Endothelial cell of umbilical vein (primary cell): ENCODE measurements around the gene NPAS1.

Experiments
- CTCF ChIP-seq, 2 donors: IDR thresholded peaks; 1 replicate in 1 of 2; 2 replicates in 1 of 2; pipeline ENCODE4 v1.5.1; 2011; ENCODE audit warnings: low read length in 2 of 2, mild to moderate bottlenecking in 2 of 2, moderate library complexity in 2 of 2, control low read depth in 1 of 2, inconsistent platforms in 1 of 2, low read depth in 1 of 2; ENCODE audit not compliant: insufficient read depth in 1 of 2; ENCODE audit errors: extremely low read depth in 1 of 2
- EZH2 ChIP-seq: IDR thresholded peaks from 2 replicates; pipeline ENCODE4 v1.6.1; 2012; ENCODE audit warnings: borderline replicate concordance, low read depth, mild to moderate bottlenecking, moderate library complexity, low read length, inconsistent platforms; ENCODE audit not compliant: severe bottlenecking
- FOS ChIP-seq: IDR thresholded peaks from 2 replicates; pipeline ENCODE4 v1.6.1; 2011; ENCODE audit warnings: mild to moderate bottlenecking, low read length, moderate library complexity, borderline replicate concordance; ENCODE audit not compliant: insufficient read depth
- JUN ChIP-seq: IDR thresholded peaks from 2 replicates; pipeline ENCODE4 v1.6.1; 2011; ENCODE audit warnings: borderline replicate concordance, low read depth; ENCODE audit not compliant: insufficient read length, insufficient read depth
- MAX ChIP-seq: IDR thresholded peaks from 2 replicates; pipeline ENCODE4 v1.6.1; 2011; ENCODE audit not compliant: insufficient read depth, insufficient read length
- MYC ChIP-seq: IDR thresholded peaks from one replicate; pipeline ENCODE4 v1.6.1; 2011; ENCODE audit warnings: mild to moderate bottlenecking, low read depth, low read length
- POLR2A ChIP-seq: IDR thresholded peaks from 2 replicates; pipeline ENCODE4 v1.6.1; 2012; ENCODE audit warnings: low read depth, mild to moderate bottlenecking, control low read depth, low read length
- POLR2AphosphoS5 ChIP-seq: IDR thresholded peaks from 2 replicates; pipeline ENCODE4 v1.6.1; 2012; ENCODE audit warnings: low read depth, mild to moderate bottlenecking, control low read depth, low read length, moderate library complexity; ENCODE audit not compliant: insufficient read depth

DNA sequence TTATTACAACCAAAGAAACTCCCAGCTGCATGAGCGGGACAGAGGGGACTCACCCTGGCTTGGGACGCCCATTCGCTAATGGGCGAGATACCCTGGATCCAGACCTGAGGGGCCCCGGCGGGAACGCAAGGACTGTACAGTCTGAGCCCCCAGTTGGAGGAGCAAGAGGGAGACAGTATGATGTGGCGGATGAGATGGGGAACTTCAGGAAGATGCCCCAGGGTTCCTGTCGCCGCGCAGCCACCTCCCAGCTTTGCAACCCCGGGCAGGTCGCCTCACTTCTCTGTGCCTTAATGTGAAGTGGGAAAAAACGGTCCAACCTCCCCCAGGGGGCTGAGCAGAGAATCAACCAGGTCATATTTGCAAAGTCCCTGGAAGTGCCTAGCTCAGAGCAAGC, 2.5 kb downstream of the NPAS1 start:
- no peak for TF ChIP-seq CTCF (IDR thresholded peaks at IDR 0.05; ENCODE audit: extremely low read depth in 1 of 2, insufficient read depth in 1 of 2, low read depth in 1 of 2, low read length in 2 of 2)
- no peak for TF ChIP-seq MYC
- no peak for TF ChIP-seq EZH2
- TF ChIP-seq POLR2A: no peak
- no peak for TF ChIP-seq FOS
- TF ChIP-seq POLR2AphosphoS5: no peak
- TF ChIP-seq MAX: no peak
- TF ChIP-seq JUN: no peak
